Fibroblast of pulmonary artery (primary cell): ENCODE data around the gene SURF2.

Experiments used
- DNase-seq: peaks from one replicate; pipeline ENCODE4 v3.0.0-alpha.2; 2010; ENCODE audit warnings: low read depth
- H3K4me3 ChIP-seq: replicated peaks from 2 replicates; pipeline ENCODE4 v1.5.1; 2011; ENCODE audit warnings: low read depth, mild to moderate bottlenecking, control low read depth, low read length, moderate library complexity
- TF ChIP-seq, protein P1 (sequence below): IDR thresholded peaks from 2 replicates; pipeline ENCODE4 v1.5.1; 2011; ENCODE audit warnings: mild to moderate bottlenecking, control low read depth, low read length, inconsistent platforms; ENCODE audit errors: missing control alignments

The SURF2 gene

DNA sequence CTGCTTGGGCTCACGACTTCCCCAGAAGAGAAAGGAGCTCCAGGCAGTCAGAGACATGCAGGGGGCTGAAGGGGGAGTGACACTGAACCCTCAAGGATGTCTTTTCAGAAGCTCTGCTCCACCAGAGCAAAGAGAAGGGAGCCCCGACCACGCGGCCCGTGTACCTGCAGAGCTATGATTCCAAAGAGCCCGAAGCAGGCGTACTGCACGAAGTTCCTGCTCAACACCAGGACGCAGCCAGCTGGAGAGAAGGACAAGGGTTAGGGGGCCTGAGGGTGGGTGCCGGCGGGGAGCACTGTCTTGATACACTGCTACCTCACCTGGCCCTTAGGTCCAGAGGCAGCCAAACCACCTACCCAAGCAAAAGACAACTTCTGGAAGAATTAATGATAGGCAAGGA lies 10.1 kb downstream of the SURF2 start:
- DNase-seq, result no peak
- TF ChIP-seq, protein P1, sequence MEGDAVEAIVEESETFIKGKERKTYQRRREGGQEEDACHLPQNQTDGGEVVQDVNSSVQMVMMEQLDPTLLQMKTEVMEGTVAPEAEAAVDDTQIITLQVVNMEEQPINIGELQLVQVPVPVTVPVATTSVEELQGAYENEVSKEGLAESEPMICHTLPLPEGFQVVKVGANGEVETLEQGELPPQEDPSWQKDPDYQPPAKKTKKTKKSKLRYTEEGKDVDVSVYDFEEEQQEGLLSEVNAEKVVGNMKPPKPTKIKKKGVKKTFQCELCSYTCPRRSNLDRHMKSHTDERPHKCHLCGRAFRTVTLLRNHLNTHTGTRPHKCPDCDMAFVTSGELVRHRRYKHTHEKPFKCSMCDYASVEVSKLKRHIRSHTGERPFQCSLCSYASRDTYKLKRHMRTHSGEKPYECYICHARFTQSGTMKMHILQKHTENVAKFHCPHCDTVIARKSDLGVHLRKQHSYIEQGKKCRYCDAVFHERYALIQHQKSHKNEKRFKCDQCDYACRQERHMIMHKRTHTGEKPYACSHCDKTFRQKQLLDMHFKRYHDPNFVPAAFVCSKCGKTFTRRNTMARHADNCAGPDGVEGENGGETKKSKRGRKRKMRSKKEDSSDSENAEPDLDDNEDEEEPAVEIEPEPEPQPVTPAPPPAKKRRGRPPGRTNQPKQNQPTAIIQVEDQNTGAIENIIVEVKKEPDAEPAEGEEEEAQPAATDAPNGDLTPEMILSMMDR, result no peak

DNA sequence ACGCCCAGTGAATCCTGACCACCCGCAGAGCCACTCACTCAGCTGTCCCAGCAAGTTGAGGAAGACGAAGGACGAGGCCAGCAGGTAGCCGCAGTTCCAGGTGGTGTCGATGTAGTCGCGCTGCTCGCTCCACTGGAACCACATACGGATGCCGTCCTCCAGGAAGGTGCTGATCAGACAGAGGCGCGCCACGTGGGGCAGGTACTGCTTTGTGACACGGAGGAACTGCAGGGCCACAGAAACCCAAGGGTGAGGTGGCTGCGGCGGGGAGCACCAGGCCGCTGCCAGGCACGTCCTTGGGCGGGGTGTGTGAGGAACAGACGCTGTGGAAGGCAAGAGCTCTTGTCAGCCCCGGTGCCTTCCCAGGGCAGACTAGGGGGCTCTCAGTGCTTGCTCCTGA lies 10.9 kb downstream of the SURF2 start:
- no peak for DNase-seq
- no peak overlapping the region for H3K4me3 ChIP-seq
- TF ChIP-seq, protein P1, result no peak

More for the DNA sequence above, 10.1 kb downstream of the SURF2 start:
- no peak overlapping the region for H3K4me3 ChIP-seq

DNA sequence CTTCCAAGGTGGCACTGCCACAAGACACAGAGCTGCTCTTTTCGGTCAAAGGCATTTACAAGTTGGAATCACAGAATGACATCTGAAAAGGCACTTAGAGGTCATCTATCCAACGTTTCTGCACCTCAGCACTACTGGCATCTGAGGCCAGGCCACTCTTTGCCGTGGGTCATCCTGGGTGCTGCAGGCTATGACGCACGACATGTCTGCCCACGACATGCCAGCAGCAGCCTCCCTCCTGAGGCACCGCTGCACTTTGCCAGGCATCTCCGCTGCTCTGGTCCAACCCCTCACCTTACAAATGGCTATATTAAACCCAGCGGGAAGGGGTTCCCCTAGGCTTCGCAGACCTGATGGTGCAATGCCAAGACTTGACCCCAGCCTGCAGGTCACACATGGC lies 11.4 kb downstream of the SURF2 start:
- H3K4me3 ChIP-seq, result no peak overlapping the region
- TF ChIP-seq, protein P1, result no peak
- no peak for DNase-seq

DNA sequence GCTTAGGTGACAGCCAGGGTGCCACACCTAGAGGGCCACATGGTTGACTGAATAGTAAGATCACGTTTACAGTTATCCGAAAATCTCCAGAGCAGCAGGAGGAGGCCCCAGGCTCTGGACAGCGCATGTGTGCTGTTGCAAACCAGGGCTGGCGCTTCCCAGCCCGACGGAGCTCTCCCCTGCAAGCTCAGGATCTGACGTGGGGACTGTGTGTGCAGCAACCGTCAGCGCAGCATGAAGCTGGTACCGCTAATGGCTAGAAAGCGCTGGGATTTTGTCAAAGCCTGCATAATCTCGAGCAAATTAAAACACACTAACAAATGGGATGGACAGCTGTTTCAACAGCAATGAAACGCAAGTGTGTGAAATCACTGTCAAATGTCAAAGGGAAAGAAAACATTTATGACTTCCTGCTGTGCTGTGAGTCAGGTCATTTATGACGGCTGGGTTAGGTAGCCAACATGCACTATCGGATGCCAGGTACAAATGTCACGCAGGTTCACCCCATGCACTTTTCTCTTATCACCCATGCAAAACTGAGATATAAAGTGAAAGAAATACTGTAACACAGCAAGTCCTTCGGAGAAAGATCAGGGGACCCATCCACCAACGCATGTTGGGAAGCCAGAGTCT lies 12.0 kb downstream of the SURF2 start:
- DNase-seq, result no peak
- TF ChIP-seq, protein P1, result no peak
- H3K4me3 ChIP-seq, result no peak overlapping the region

DNA sequence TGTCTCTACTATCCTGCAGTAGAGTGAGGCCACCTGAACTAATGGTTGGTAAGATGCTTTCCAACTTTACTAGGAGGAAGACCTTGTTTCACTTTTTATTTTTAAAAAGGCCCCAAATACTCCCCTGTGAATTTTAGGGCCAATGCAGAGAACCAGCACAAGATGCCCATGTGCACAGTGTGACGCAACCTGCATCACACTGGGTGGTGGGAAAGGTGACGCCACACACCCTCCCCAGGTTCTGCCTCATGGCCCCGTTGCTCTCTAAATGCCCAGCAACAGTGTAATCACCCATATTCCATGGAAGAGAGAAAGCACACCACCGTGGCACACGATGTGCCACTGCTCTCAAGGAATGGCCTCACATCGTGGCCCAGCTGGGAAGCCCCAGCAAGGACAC lies 13.1 kb downstream of the SURF2 start:
- no peak for DNase-seq
- no peak overlapping the region for H3K4me3 ChIP-seq
- TF ChIP-seq, protein P1, result no peak

DNA sequence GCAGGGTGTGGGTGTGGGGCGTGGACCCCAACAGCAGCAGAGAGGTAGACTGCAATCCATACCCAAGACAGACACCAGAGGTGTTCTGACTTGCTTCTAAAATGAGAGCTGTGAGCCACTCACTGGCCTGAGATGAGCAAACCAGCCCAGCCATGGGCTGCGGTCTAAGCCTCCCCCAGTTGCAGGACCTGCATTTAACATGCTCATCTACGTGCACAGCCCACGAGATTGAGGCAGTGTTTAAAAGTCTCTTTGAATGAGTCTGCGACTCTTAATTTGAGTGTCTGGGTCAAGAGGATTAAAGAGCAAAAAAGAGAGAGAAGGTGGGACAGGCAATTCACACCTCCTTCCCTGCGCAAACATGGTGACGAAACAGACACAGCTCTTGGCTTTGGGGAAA lies 13.6 kb downstream of the SURF2 start:
- no peak for DNase-seq
- TF ChIP-seq, protein P1, result no peak
- H3K4me3 ChIP-seq, result no peak overlapping the region

DNA sequence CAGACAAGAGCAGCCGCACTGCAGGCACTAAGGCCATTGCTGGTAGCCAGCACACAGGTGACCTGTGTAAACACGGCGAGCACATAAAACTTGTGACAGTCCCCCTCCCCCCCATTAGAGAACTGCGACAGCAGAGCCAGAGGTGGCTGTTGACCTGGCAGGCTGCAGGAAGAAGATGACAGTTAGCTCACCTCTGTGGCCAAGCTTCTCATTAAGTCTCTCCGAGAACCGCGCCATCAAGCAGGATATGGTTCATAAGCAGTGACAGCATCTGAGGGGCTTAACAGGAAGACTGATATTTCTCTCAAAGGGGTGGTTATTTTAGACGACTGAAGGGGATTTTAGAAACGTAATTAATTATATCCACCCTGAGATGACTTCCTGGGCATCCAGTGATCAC lies 14.3 kb downstream of the SURF2 start:
- TF ChIP-seq, protein P1, result no peak
- no peak overlapping the region for H3K4me3 ChIP-seq
- no peak for DNase-seq
